Heart right ventricle (tissue), 16 donors: ENCODE data around the gene TP53RK. TPM values are rescaled to one million over a fixed set of nuclear protein-coding genes. Genes with fewer than 3 reads are reported as not detected.

Experiments
- ATAC-seq, 8 donors: fragments of 200-7000 bp; cut with Tn5 transposase; one replicate each; pipeline ENCODE4 v1.9.1; 2020; ENCODE audit warnings: mild to moderate bottlenecking in 8 of 8, moderate library complexity in 8 of 8, moderate number of reproducible peaks in 1 of 8
- DNase-seq, 2 donors: peaks; one replicate each; pipeline ENCODE4 v3.0.0-alpha.2; 2020
- H3K27ac ChIP-seq, 10 donors: fragments of 200-600 bp; sonication (generic) in 2 of 10; one replicate each; pipeline versions ENCODE4 v1.5.0 to v1.8.0; 2020 to 2022; ENCODE audit warnings: mild to moderate bottlenecking in 3 of 10
- H3K27me3 ChIP-seq, 7 donors: fragments of 200-600 bp; one replicate each; pipeline ENCODE4 v1.8.0; 2021 to 2022; ENCODE audit warnings: mild to moderate bottlenecking in 2 of 7
- H3K36me3 ChIP-seq, 9 donors: fragments of 200-600 bp; sonication (generic) in 1 of 9; one replicate each; pipeline versions ENCODE4 v1.5.0 to v1.8.0; 2020 to 2022; ENCODE audit warnings: mild to moderate bottlenecking in 2 of 9
- H3K4me1 ChIP-seq, 9 donors: fragments of 200-600 bp; sonication (generic) in 1 of 9; one replicate each; pipeline versions ENCODE4 v1.5.0 to v1.8.0; 2020 to 2022; ENCODE audit warnings: mild to moderate bottlenecking in 4 of 9
- H3K4me3 ChIP-seq, 10 donors: fragments of 200-600 bp; sonication (generic) in 2 of 10; one replicate each; pipeline versions ENCODE4 v1.5.0 to v1.8.0; 2020 to 2022; ENCODE audit warnings: mild to moderate bottlenecking in 7 of 10, moderate library complexity in 2 of 10
- H3K9me3 ChIP-seq, 11 donors: fragments of 200-600 bp in 10 of 11; sonication (generic) in 2 of 11; one replicate each; pipeline versions ENCODE4 v1.5.0 to v1.8.0; 2013 to 2022; ENCODE audit warnings: mild to moderate bottlenecking in 2 of 11, control low read depth in 1 of 11, moderate library complexity in 1 of 11
- CTCF ChIP-seq, 9 donors: fragments of 200-600 bp; sonication (generic) in 2 of 9; IDR thresholded peaks; one replicate each; pipeline versions ENCODE4 v1.5.0 to v1.8.0; 2021 to 2022; ENCODE audit warnings: antibody characterized with exemption in 9 of 9, mild to moderate bottlenecking in 5 of 9, moderate library complexity in 1 of 9
- WGBS, 2 donors: extraction: QIAGEN DNeasy Blood & Tissue Kit; methylation state at CpG; one replicate each; pipeline ENCODE4 v1.1.7; 2013; ENCODE audit warnings: inconsistent platforms in 1 of 2; 5-methylcytosine and 5-hydroxymethylcytosine counted together
- intact Hi-C, 10 donors: fragments of 100-400 bp; cut with DNase I; formaldehyde crosslinking; loops; one replicate each; pipeline versions ENCODE4 v1.11.1 to v1.14.2; 2022
- polyA plus RNA-seq, 2 donors: library from polyadenylated mRNA; stranded (reverse); fragments of 200-250 nt; gene quantifications; one replicate each; pipeline ENCODE4 v1.2.3, GENCODE V29; 2013
- total RNA-seq, 10 donors: library from RNA; stranded (reverse); fragmentation: NEBNext Ultra II Directional in 3 of 10; extraction: Animal tissue kit (Norgen Biotek cat#: 25700) in 3 of 10; gene quantifications; one replicate each; pipeline versions ENCODE4 v1.2.1 to v1.2.4, GENCODE V29; 2021 to 2023
- donor health status: Arrhythmogenic right ventricular cardiomyopathy.
- donor health status: ischemic (EF 13 %, LVEDD 7.1; RV severe dilation, severe dysfunction).
- donor health status: healthy with polysubstance abuse.
- donor health status: DM: no; HTN: yes; CAD: no.
- donor health status: DM: no; HTN: no; CAD: no.
- donor health status: ischemic (EF 25% LVEDD 6.9; RV normal size, moderate dysfunction).
- donor health status: ischemic (EF 25% LVEDD 5.7; RV mildly dilated, moderate dysfunction).
- donor health status: healthy.
- donor health status: DM: yes; HTN: yes; CAD: no.
- donor health status: Ischemic cardiomyopathy.
- donor health status: ischemic (EF 35%, LVEDD 5.7; RV mildly dilated, moderate dysfunction).
- donor health status: nonischemic (EF 11% LVEDD 7.7; RV severe dilation, severe dysfunction).
- donor health status: DM: yes; HTN: yes; CAD: no.
- donor health status: PGD.
- donor health status: ischemic (EF 29% LVEDD 5.4; RV normal size, mild dysfunction).
- donor health status: nonischemic (EF 23%, LVEDD 6.1; RV moderate dilation, normal function).

The TP53RK gene
- total and polyA plus RNA-seq, 12 donors: 3.5 to 7.8 (median 6.4) TPM

- intact Hi-C loops: no loop called here
- Histone ChIP-seq H3K4me3 (no peak overlapping the region), H3K4me1 (no peaks in the 10 kb centered on the region), H3K36me3 (no peaks in the 10 kb centered on the region), H3K27ac (no peak overlapping the region), H3K27me3 (peaks cover 0 to 8% (median 0%) of the 10 kb centered on the region in 7 donors), H3K9me3 (no peaks in the 10 kb centered on the region)
- no peak for TF ChIP-seq CTCF (IDR thresholded peaks at IDR 0.05)
- no peak for ATAC-seq
- DNase-seq: no peak
- 93 to 96% methylated on average over 1 of the region's 1 CpG for WGBS, 2 donors
Measured at GRCh38 chr20:46644733-46645132, 44.5 kb downstream of the TP53RK start.

GRCh38 chr20:46644160-46644559, 45.1 kb downstream of the TP53RK start:
- no peaks in the 10 kb centered on the region for H3K9me3 ChIP-seq
- H3K27ac ChIP-seq: no peak overlapping the region
- ATAC-seq (no peak), DNase-seq (no peak)
- WGBS, 2 donors: 93 to 95% methylated on average over 3 of the region's 3 CpGs
- H3K27me3 ChIP-seq: peaks cover 0 to 7% (median 0%) of the 10 kb centered on the region in 7 donors
- intact Hi-C loops: no loop called here
- no peak overlapping the region for H3K4me3 ChIP-seq
- H3K36me3 ChIP-seq: no peaks in the 10 kb centered on the region
- H3K4me1 ChIP-seq: no peaks in the 10 kb centered on the region
- TF ChIP-seq CTCF (IDR thresholded peaks at IDR 0.05): no peak

GRCh38 chr20:46642969-46643343, 46.3 kb downstream of the TP53RK start:
- no peak for DNase-seq
- WGBS, 2 donors: 66 to 76% methylated on average over 5 of the region's 5 CpGs
- H3K36me3 ChIP-seq: no peaks in the 10 kb centered on the region
- no peaks in the 10 kb centered on the region for H3K4me1 ChIP-seq
- H3K9me3 ChIP-seq: no peaks in the 10 kb centered on the region
- no peak overlapping the region for H3K4me3 ChIP-seq
- no peak overlapping the region for H3K27ac ChIP-seq
- TF ChIP-seq CTCF (IDR thresholded peaks at IDR 0.05): no peak
- peaks cover 0 to 7% (median 0%) of the 10 kb centered on the region in 7 donors for H3K27me3 ChIP-seq
- intact Hi-C loops: no loop called here
- ATAC-seq: no peak

GRCh38 chr20:46642265-46642968, 46.8 kb downstream of the TP53RK start:
- WGBS, 2 donors: 66 to 78% methylated on average over 12 of the region's 12 CpGs
- intact Hi-C loops: no loop called here
- H3K27me3 ChIP-seq: peaks cover 0 to 7% (median 0%) of the 10 kb centered on the region in 7 donors
- ATAC-seq (peak in 6 of 8 donors; percentile 35 to 74 (median 44)), DNase-seq (no peak)
- H3K4me1 ChIP-seq: no peaks in the 10 kb centered on the region
- no peaks in the 10 kb centered on the region for H3K9me3 ChIP-seq
- no peak overlapping the region for H3K27ac ChIP-seq
- no peaks in the 10 kb centered on the region for H3K36me3 ChIP-seq
- no peak overlapping the region for H3K4me3 ChIP-seq
- TF ChIP-seq CTCF (IDR thresholded peaks at IDR 0.05): no peak
